Measurements from ENCODE around the gene NRARP.

GRCh38 chr9:137336735-137337134 is 34.7 kb upstream of the NRARP start:
- TF ChIP-seq EZH2 (IDR thresholded peaks at IDR 0.05; ENCODE audit: insufficient read depth, poor library complexity, severe bottlenecking): no peak
- no peak for TF ChIP-seq EZH2phosphoT487 (IDR thresholded peaks at IDR 0.05; ENCODE audit: insufficient read depth, low read depth)

All from GM23248 (cell line).